ENCODE data around the gene SIVA1.

Gene SIVA1

GRCh38 chr14:104751539-104752422, 1.2 kb upstream of the SIVA1 start:
- DNase-seq: no peak

- no peak for DNase-seq
These were observed 568 bp upstream of the SIVA1 start for GRCh38 chr14:104752423-104752734.

GRCh38 chr14:104753528-104754212, 723 bp downstream of the SIVA1 start:
- no peak for DNase-seq

GRCh38 chr14:104754213-104754851, 1.4 kb downstream of the SIVA1 start:
- DNase-seq: no peak

- DNase-seq: no peak
These were observed 2.7 kb downstream of the SIVA1 start for GRCh38 chr14:104755621-104756020.

GRCh38 chr14:104756477-104757237, 3.7 kb downstream of the SIVA1 start:
- DNase-seq: no peak

GRCh38 chr14:104757238-104757585, 4.3 kb downstream of the SIVA1 start:
- no peak for DNase-seq

- DNase-seq: no peak
These were observed 4.9 kb downstream of the SIVA1 start for GRCh38 chr14:104757681-104758392.

- no peak for DNase-seq
These were observed 6.3 kb downstream of the SIVA1 start for GRCh38 chr14:104758981-104759969.

- DNase-seq: no peak
These were observed 12.6 kb downstream of the SIVA1 start for GRCh38 chr14:104765517-104765916.

- DNase-seq: no peak
These were observed 13.4 kb downstream of the SIVA1 start for GRCh38 chr14:104766256-104766862.

- DNase-seq: no peak
These were observed 14.1 kb downstream of the SIVA1 start for GRCh38 chr14:104766863-104767633.

GRCh38 chr14:104767634-104767918, 14.6 kb downstream of the SIVA1 start:
- DNase-seq: no peak

- DNase-seq: peak; percentile 92
These were observed 15.7 kb downstream of the SIVA1 start for GRCh38 chr14:104768437-104769323.

- no peak for DNase-seq
These were observed 16.6 kb downstream of the SIVA1 start for GRCh38 chr14:104769324-104770071.

GRCh38 chr14:104770072-104770579, 17.2 kb downstream of the SIVA1 start:
- no peak for DNase-seq

- DNase-seq: peak; percentile 33
These were observed 17.9 kb downstream of the SIVA1 start for GRCh38 chr14:104770851-104771272.

GRCh38 chr14:104771374-104771773, 18.4 kb downstream of the SIVA1 start:
- DNase-seq: no peak
